ENCODE measurements around the gene EML1.

- TF ChIP-seq CTCF (conservative IDR thresholded peaks at IDR 0.05 in 1 of 2, IDR thresholded peaks at IDR 0.05 in 1 of 2; ENCODE audit: extremely low read depth in 1 of 2, insufficient read depth in 1 of 2, low read depth in 1 of 2, low read length in 2 of 2) (no peak), EZH2 (IDR thresholded peaks at IDR 0.05; ENCODE audit: borderline replicate concordance, low read length) (no peak)
Observed at GRCh38 chr14:99872786-99873440, 79.7 kb downstream of the EML1 start.
